ENCODE measurements around the gene ABCF2. TPM values are rescaled to one million over a fixed set of nuclear protein-coding genes. Genes with fewer than 3 reads are reported as not detected.

ABCF2 gene
- total and polyA plus RNA-seq, 10 of the 15 experiments (the other 5 are each of a cell fraction or from before 2014, with no cell fraction given), result 29.3 to 76.3 (median 57.1) TPM

DNA sequence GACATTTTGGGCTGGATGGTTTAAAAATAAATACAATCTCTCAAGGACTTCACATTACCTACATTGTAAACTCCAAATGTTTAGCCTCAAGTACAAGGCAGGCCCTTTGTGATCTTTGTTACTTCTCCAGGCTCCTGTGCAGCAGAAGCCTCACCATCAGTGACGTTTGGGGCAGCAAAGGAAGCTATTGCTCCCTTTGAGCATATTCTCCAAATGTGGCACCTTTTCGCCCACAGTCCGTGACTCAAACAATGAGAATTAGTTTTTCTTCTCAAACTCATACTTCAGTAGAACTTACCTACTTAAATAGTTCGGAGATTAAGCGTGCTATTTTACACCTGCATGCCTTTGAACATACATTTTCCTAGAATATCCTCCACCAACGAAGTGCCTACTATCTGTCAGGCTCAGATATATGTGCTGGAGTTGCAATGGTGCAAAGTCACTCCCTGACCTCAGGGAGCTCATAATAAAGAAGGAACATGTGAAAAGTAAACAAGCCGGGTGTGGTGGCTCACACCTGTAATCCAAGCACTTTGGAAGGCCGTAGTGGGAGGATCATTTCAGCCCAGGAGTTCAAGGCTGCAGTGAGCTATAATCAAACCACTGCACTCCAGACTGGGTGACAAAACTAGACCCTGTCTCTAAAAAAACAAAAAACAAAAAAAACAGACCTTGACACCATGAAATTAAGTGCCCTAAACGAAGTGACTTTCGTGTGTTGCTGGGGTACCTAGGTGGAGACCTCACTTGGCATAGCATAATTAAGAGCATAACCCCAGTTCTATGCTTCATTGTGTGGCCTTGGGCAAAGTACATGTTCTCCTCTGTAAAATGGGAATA lies 1.2 kb upstream of the ABCF2 start:
- peak overlapping the region; percentile 10 for H2AFZ ChIP-seq (ENCODE audit: control insufficient read depth, low read depth, low read length)
- no peak for DNase-seq (ENCODE audit: low read depth, low spot score)
- H3K4me1 ChIP-seq (ENCODE audit: control insufficient read depth, insufficient read depth, low read length), result no peaks in the 10 kb centered on the region
- no peaks in the 10 kb centered on the region for H3K27me3 ChIP-seq (replicated peaks in 1 of 2; ENCODE audit: control insufficient read depth in 2 of 2, insufficient read depth in 2 of 2, low read length in 1 of 2)
- CTCF ChIA-PET, result interaction anchor here (1.0 to 5.1 kb wide), 5 partner anchors 9 to 122 kb away, joined by 3 to 56 read pairs (median 6); no protein-coding TSS in a partner anchor
- H4K20me1 ChIP-seq (ENCODE audit: control insufficient read depth, insufficient read depth), result no peaks in the 10 kb centered on the region
- no TSS peak for BruUV-seq (replicated peaks)
- RAD21 ChIA-PET (ENCODE audit: unreplicated experiment), result interaction anchor here (0.7 to 2.4 kb wide), 2 partner anchors 15 to 200 kb away, joined by 3 to 17 read pairs; partner anchors contain the start of gene ABCB8
- in situ Hi-C loops (cut with MboI), result no loop called here
- 56% methylated on average over 10 of the region's 10 CpGs for WGBS (ENCODE audit: insufficient coverage, insufficient replicate concordance, low lambda C conversion rate, missing lambda C conversion rate)
- H3K36me3 ChIP-seq (ENCODE audit: control insufficient read depth in 2 of 2, insufficient read depth in 2 of 2, low read length in 1 of 2), result peaks cover 3 to 16% of the 10 kb centered on the region in 2 experiments
- no peak for FAIRE-seq
- ATAC-seq, result no peak
- peak overlapping the region; percentile 59 for H3K9ac ChIP-seq (ENCODE audit: control insufficient read depth, insufficient read depth, low read length)
- peaks cover 29% of the 10 kb centered on the region for H3K79me2 ChIP-seq (ENCODE audit: control insufficient read depth, insufficient read depth, low read length)
- intact Hi-C loops (cut with micrococcal nuclease; ENCODE audit: unreplicated experiment), result loop anchor here (5.0 kb wide), 1 partner anchor 114 kb away; the partner anchor contains the start of gene NUB1
- no peaks in the 10 kb centered on the region for H3K9me3 ChIP-seq (replicated peaks; ENCODE audit: control insufficient read depth, insufficient read depth, low read length)
- SMC1A ChIA-PET (ENCODE audit: uncharacterized antibody, unreplicated experiment), result interaction anchor here (1.1 to 2.6 kb wide), 2 partner anchors 16 to 200 kb away, joined by 4 to 24 read pairs; partner anchors contain the start of gene ABCB8
- POLR2A ChIA-PET, result interaction anchor here (1.4 to 1.9 kb wide), 2 partner anchors 15 to 145 kb away, joined by 4 read pairs; partner anchors contain the start of gene TMUB1
- H3K27ac ChIP-seq (ENCODE audit: control insufficient read depth, insufficient read depth), result no peak overlapping the region
- peak overlapping the region; percentile 89 for H3K4me3 ChIP-seq
- TF ChIP-seq RB1 (IDR thresholded peaks at IDR 0.05; ENCODE audit: borderline replicate concordance), result no peak
- TF ChIP-seq, protein P1, sequence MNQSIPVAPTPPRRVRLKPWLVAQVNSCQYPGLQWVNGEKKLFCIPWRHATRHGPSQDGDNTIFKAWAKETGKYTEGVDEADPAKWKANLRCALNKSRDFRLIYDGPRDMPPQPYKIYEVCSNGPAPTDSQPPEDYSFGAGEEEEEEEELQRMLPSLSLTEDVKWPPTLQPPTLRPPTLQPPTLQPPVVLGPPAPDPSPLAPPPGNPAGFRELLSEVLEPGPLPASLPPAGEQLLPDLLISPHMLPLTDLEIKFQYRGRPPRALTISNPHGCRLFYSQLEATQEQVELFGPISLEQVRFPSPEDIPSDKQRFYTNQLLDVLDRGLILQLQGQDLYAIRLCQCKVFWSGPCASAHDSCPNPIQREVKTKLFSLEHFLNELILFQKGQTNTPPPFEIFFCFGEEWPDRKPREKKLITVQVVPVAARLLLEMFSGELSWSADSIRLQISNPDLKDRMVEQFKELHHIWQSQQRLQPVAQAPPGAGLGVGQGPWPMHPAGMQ (IDR thresholded peaks at IDR 0.05; ENCODE audit: borderline replicate concordance), result no peak
- TF ChIP-seq, protein P2, sequence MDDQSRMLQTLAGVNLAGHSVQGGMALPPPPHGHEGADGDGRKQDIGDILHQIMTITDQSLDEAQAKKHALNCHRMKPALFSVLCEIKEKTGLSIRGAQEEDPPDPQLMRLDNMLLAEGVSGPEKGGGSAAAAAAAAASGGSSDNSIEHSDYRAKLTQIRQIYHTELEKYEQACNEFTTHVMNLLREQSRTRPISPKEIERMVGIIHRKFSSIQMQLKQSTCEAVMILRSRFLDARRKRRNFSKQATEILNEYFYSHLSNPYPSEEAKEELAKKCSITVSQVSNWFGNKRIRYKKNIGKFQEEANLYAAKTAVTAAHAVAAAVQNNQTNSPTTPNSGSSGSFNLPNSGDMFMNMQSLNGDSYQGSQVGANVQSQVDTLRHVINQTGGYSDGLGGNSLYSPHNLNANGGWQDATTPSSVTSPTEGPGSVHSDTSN (IDR thresholded peaks at IDR 0.05; ENCODE audit: insufficient replicate concordance, low read depth, low read length), result no peak
- no peak for TF ChIP-seq SRF (IDR thresholded peaks at IDR 0.05; ENCODE audit: low read depth in 2 of 2, low read length in 2 of 2)
- no peak for TF ChIP-seq USF1 (IDR thresholded peaks at IDR 0.05; ENCODE audit: borderline replicate concordance, extremely low read length, insufficient read depth, low read depth, low read length)
- no peak for TF ChIP-seq ATF7 (IDR thresholded peaks at IDR 0.05; ENCODE audit: low read depth)
- no peak for TF ChIP-seq ZBTB40 (IDR thresholded peaks at IDR 0.05; ENCODE audit: borderline replicate concordance)
- TF ChIP-seq MTA3 (IDR thresholded peaks at IDR 0.05; ENCODE audit: borderline replicate concordance, low read length), result no peak
- TF ChIP-seq IKZF1 (conservative IDR thresholded peaks at IDR 0.05), result no peak
- peak overlapping the region; percentile 23 for H3K4me2 ChIP-seq (ENCODE audit: control insufficient read depth, insufficient read depth)
